GM18505 (cell line): ENCODE data around the gene HOXC13.

ENCODE experiments used
- ATAC-seq: cut with Tn5 transposase; IDR thresholded peaks from one replicate; pipeline ENCODE4 v1.9.1; 2021; ENCODE audit not compliant: unreplicated experiment
- POLR2A ChIP-seq: IDR thresholded peaks from 4 replicates; pipeline ENCODE4 v1.6.1; 2011; ENCODE audit warnings: borderline replicate concordance; ENCODE audit not compliant: insufficient read depth, insufficient read length; ENCODE audit errors: extremely low read depth

The HOXC13 gene

DNA sequence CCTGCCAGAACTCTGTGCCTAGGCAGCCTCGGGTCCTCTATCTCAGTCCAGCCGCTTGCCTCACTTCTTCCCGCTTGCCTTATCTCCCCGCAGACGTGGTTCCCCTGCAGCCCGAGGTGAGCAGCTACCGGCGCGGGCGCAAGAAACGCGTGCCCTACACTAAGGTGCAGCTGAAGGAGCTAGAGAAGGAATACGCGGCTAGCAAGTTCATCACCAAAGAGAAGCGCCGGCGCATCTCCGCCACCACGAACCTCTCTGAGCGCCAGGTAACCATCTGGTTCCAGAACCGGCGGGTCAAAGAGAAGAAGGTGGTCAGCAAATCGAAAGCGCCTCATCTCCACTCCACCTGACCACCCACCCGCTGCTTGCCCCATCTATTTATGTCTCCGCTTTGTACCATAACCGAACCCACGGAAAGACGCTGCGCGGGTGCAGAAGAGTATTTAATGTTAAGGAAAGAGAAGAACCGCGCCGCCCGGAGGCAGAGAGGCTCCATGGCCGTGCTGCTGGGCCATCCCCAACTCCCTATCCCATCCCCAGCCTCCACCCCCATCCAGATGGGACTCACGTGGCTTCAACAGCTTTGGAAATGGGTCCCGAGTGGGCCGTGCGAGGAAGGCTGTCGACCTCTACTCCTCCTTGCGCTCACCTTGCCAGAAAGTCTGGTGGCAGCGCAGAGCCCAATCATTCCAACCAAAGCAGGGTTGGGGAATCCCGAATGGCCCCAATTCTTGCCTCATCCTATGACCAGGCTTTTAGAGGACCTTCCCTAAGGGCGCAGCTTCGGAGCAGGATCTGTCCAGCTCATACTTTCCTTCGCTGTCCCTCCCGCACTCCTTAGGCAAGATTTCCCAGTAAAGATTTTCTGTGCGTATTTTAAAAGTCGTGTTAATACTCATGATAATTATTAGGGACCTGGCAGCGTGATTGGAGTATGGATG is 6.5 kb downstream of the HOXC13 start:
- TF ChIP-seq POLR2A = no peak
- no peak for ATAC-seq

- ATAC-seq = no peak
- TF ChIP-seq POLR2A = no peak
These were observed 9.1 kb downstream of the HOXC13 start for GRCh38 chr12:53947743-53948142.

- no peak for ATAC-seq
These were observed 10.3 kb downstream of the HOXC13 start for GRCh38 chr12:53948650-53949593.

DNA sequence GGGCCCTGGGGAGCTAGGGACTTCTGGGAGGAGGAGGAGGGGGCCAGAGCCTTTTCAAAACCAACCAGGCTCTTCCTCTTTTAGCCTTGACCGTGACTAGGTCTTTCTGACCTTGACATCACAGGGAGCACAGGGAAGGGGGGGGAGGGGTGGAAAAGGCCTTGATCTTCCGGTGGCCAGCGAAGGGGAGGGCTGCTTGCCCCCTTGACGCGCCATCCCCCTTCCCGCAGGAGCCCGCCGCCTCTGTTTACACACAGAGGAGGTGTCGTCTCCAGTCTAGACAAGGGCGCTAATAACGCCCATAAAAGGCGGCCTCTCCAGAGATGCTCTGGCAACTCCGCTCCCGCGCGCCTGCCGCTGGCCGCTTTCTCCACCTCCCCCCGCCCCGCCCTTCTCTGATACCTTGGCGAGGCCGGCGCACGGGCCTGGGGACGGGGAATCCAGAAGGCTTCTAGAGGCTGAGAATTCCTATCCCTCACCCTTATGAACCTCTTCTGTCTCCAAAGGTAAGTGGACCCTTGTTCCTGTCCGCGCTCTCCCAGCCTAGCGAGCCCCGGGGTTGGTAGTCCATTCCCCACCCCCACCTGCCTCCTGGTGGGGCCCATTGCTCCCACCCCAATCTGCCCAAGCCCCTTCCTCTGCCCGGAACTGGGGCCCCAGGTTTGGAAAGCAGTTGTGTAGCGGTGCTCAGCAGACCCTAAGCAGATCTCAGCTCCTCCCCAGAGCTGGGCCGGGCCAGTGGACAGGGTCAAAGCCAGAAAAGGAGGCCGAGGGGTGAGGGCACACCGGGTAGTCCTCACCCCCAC is 11.2 kb downstream of the HOXC13 start:
- no peak for TF ChIP-seq POLR2A
- no peak for ATAC-seq

More at GRCh38 chr12:53948650-53949593, 10.3 kb downstream of the HOXC13 start:
- no peak for TF ChIP-seq POLR2A

GRCh38 chr12:53950437-53950773 is 11.8 kb downstream of the HOXC13 start:
- ATAC-seq = no peak

DNA sequence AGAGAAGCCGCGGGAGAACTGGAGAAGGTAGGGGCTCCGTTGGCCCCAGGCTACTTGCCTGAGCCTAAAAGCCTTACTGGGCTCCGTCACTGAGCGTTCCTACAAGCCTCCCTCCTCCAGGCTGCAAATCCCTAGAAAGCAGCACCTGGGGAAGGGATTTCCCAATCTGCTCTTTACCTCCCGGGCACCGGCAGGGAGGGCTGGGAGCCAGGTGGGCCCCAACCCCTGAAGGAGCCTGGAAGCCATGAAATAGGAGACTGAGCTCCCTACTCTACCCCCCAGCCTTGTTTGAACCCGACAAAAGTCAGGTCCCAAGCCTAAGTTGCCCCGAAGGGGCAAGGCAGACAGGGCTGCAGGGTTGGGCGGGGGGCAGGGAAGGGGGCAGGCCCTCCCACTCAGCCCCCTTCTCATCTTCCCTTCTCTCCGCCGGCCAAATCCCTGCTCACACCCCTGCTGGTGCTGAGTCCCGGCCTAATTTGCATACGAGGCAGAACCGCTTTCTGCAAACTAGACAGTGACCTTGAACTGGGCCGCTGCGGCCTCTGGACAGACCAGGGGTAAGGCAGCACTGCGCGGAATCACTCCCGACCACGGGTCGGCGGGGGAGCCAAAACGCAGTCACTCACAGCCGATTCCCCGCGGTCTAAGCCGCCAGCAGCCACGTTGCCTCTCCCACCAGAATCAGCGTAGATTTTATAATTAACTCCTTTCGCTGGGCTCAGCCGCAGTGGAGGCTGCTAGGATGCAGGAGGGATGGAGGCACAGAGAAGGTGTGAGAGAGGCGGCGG is 12.4 kb downstream of the HOXC13 start:
- TF ChIP-seq POLR2A = no peak

More at GRCh38 chr12:53950437-53950773, 11.8 kb downstream of the HOXC13 start:
- no peak for TF ChIP-seq POLR2A

GRCh38 chr12:53951577-53952334 is 13.1 kb downstream of the HOXC13 start:
- no peak for ATAC-seq
- no peak for TF ChIP-seq POLR2A

More for the DNA sequence above, 12.4 kb downstream of the HOXC13 start:
- ATAC-seq = no peak

GRCh38 chr12:53952335-53952694 is 13.7 kb downstream of the HOXC13 start:
- no peak for TF ChIP-seq POLR2A
- ATAC-seq = no peak

GRCh38 chr12:53952871-53953734 is 14.5 kb downstream of the HOXC13 start:
- ATAC-seq = no peak
- TF ChIP-seq POLR2A = no peak

GRCh38 chr12:53953831-53954693 is 15.4 kb downstream of the HOXC13 start:
- no peak for TF ChIP-seq POLR2A
- ATAC-seq = no peak
